ENCODE results near the gene COA6. TPM values are rescaled to one million over a fixed set of nuclear protein-coding genes. Genes with fewer than 3 reads are reported as not detected.

Gene COA6
- total and polyA plus RNA-seq, 4 donors, result 5.3 to 37.0 (median 18.6) TPM

DNA sequence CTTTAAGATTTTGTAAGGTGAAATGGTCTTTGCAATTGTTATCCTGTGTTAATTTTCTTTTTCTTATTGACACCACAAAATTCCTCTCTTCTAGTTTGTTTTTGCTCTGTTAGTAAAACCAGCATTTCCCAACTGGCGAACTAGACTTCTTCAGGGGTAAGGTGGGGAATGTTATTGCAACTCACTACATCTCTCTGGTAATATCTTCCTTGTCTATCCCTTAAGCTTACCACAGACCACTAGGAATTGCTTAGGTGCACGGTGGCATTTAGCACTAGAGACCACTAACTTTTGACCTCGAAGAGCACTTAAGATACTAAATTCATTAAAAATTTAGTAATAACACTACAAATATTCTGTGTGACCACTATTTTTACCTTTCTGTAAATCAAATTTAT, 4.2 kb upstream of the COA6 start:
- Histone ChIP-seq H3K4me3 (ENCODE audit: low read depth in 1 of 3, low read length in 3 of 3) (no peak overlapping the region), H3K36me3 (ENCODE audit: control insufficient read depth in 4 of 4, insufficient read depth in 3 of 4, low read depth in 1 of 4, low read length in 3 of 4) (no peaks in the 10 kb centered on the region), H3K27ac (ENCODE audit: low read depth in 1 of 2, low read length in 2 of 2) (no peak overlapping the region), H3K4me1 (ENCODE audit: control insufficient read depth in 4 of 4, insufficient read depth in 4 of 4, low read length in 3 of 4) (peaks cover 0 to 18% (median 9%) of the 10 kb centered on the region in 4 donors), H3K9me3 (ENCODE audit: control insufficient read depth in 4 of 4, low read length in 3 of 4) (no peaks in the 10 kb centered on the region), H3K9ac (ENCODE audit: low read depth in 1 of 2, low read length in 2 of 2) (no peak overlapping the region), H3K27me3 (ENCODE audit: control insufficient read depth in 4 of 4, insufficient read depth in 4 of 4, low read length in 3 of 4) (no peaks in the 10 kb centered on the region)
- no peak for DNase-seq (ENCODE audit: low spot score)
- no peak for TF ChIP-seq TAF1 (conservative IDR thresholded peaks at IDR 0.05)
- TF ChIP-seq GABPA (IDR thresholded peaks at IDR 0.05 in 1 of 2, conservative IDR thresholded peaks at IDR 0.05 in 1 of 2), result no peak
- TF ChIP-seq RAD21 (IDR thresholded peaks at IDR 0.05), result no peak
- TF ChIP-seq EGR1 (IDR thresholded peaks at IDR 0.05; ENCODE audit: low read depth in 2 of 2), result no peak
- TF ChIP-seq, protein P1, sequence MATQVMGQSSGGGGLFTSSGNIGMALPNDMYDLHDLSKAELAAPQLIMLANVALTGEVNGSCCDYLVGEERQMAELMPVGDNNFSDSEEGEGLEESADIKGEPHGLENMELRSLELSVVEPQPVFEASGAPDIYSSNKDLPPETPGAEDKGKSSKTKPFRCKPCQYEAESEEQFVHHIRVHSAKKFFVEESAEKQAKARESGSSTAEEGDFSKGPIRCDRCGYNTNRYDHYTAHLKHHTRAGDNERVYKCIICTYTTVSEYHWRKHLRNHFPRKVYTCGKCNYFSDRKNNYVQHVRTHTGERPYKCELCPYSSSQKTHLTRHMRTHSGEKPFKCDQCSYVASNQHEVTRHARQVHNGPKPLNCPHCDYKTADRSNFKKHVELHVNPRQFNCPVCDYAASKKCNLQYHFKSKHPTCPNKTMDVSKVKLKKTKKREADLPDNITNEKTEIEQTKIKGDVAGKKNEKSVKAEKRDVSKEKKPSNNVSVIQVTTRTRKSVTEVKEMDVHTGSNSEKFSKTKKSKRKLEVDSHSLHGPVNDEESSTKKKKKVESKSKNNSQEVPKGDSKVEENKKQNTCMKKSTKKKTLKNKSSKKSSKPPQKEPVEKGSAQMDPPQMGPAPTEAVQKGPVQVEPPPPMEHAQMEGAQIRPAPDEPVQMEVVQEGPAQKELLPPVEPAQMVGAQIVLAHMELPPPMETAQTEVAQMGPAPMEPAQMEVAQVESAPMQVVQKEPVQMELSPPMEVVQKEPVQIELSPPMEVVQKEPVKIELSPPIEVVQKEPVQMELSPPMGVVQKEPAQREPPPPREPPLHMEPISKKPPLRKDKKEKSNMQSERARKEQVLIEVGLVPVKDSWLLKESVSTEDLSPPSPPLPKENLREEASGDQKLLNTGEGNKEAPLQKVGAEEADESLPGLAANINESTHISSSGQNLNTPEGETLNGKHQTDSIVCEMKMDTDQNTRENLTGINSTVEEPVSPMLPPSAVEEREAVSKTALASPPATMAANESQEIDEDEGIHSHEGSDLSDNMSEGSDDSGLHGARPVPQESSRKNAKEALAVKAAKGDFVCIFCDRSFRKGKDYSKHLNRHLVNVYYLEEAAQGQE (IDR thresholded peaks at IDR 0.05), result no peak
- TF ChIP-seq FOXA1 (IDR thresholded peaks at IDR 0.05), result no peak
- TF ChIP-seq HNF4G (IDR thresholded peaks at IDR 0.05), result no peak
- TF ChIP-seq, protein P2, sequence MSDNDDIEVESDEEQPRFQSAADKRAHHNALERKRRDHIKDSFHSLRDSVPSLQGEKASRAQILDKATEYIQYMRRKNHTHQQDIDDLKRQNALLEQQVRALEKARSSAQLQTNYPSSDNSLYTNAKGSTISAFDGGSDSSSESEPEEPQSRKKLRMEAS (IDR thresholded peaks at IDR 0.05), result no peak
- no peak for TF ChIP-seq HNF4A (conservative IDR thresholded peaks at IDR 0.05)
- no peak for TF ChIP-seq JUND (IDR thresholded peaks at IDR 0.05)
- no peak for TF ChIP-seq YY1 (IDR thresholded peaks at IDR 0.05)
- TF ChIP-seq, protein P3, sequence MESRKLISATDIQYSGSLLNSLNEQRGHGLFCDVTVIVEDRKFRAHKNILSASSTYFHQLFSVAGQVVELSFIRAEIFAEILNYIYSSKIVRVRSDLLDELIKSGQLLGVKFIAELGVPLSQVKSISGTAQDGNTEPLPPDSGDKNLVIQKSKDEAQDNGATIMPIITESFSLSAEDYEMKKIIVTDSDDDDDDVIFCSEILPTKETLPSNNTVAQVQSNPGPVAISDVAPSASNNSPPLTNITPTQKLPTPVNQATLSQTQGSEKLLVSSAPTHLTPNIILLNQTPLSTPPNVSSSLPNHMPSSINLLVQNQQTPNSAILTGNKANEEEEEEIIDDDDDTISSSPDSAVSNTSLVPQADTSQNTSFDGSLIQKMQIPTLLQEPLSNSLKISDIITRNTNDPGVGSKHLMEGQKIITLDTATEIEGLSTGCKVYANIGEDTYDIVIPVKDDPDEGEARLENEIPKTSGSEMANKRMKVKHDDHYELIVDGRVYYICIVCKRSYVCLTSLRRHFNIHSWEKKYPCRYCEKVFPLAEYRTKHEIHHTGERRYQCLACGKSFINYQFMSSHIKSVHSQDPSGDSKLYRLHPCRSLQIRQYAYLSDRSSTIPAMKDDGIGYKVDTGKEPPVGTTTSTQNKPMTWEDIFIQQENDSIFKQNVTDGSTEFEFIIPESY (IDR thresholded peaks at IDR 0.05), result no peak
- TF ChIP-seq, protein P4, sequence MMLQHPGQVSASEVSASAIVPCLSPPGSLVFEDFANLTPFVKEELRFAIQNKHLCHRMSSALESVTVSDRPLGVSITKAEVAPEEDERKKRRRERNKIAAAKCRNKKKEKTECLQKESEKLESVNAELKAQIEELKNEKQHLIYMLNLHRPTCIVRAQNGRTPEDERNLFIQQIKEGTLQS (IDR thresholded peaks at IDR 0.05), result no peak
- no peak for TF ChIP-seq FOXA2 (IDR thresholded peaks at IDR 0.05)
- TF ChIP-seq SP1 (IDR thresholded peaks at IDR 0.05), result no peak
- TF ChIP-seq, protein P5, sequence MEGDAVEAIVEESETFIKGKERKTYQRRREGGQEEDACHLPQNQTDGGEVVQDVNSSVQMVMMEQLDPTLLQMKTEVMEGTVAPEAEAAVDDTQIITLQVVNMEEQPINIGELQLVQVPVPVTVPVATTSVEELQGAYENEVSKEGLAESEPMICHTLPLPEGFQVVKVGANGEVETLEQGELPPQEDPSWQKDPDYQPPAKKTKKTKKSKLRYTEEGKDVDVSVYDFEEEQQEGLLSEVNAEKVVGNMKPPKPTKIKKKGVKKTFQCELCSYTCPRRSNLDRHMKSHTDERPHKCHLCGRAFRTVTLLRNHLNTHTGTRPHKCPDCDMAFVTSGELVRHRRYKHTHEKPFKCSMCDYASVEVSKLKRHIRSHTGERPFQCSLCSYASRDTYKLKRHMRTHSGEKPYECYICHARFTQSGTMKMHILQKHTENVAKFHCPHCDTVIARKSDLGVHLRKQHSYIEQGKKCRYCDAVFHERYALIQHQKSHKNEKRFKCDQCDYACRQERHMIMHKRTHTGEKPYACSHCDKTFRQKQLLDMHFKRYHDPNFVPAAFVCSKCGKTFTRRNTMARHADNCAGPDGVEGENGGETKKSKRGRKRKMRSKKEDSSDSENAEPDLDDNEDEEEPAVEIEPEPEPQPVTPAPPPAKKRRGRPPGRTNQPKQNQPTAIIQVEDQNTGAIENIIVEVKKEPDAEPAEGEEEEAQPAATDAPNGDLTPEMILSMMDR (IDR thresholded peaks at IDR 0.05; ENCODE audit: low read depth, low read length, missing input control), result no peak
- WGBS, result 89% methylated on average over 3 of the region's 3 CpGs

DNA sequence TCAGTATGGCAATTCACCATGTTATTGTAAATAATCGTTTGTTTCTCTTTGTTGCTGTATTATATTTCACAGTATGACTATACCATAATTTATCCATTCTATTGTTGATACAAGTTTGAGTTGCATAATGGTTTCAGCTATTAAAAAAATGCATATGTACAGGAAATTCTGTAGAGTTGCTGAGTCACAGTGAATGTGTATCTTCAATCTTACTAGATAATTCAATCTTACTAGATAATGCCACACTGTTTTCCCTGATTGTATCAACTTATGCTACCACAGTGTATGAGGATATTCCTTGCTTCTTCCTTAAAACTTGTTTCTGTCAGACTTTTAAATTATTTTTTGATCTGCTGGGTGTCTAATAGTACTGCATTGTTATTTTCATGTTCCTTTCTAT, 3.5 kb upstream of the COA6 start:
- H3K9me3 ChIP-seq (ENCODE audit: control insufficient read depth in 4 of 4, low read length in 3 of 4), result no peaks in the 10 kb centered on the region
- DNase-seq (ENCODE audit: low spot score), result no peak
- peaks cover 0 to 25% (median 16%) of the 10 kb centered on the region in 4 donors for H3K4me1 ChIP-seq (ENCODE audit: control insufficient read depth in 4 of 4, insufficient read depth in 4 of 4, low read length in 3 of 4)
- no peak overlapping the region for H3K9ac ChIP-seq (ENCODE audit: low read depth in 1 of 2, low read length in 2 of 2)
- 91% methylated on average over 1 of the region's 1 CpG for WGBS
- no peaks in the 10 kb centered on the region for H3K36me3 ChIP-seq (ENCODE audit: control insufficient read depth in 4 of 4, insufficient read depth in 3 of 4, low read depth in 1 of 4, low read length in 3 of 4)
- H3K27me3 ChIP-seq (ENCODE audit: control insufficient read depth in 4 of 4, insufficient read depth in 4 of 4, low read length in 3 of 4), result no peaks in the 10 kb centered on the region
- H3K4me3 ChIP-seq (ENCODE audit: low read depth in 1 of 3, low read length in 3 of 3), result no peak overlapping the region
- no peak overlapping the region for H3K27ac ChIP-seq (ENCODE audit: low read depth in 1 of 2, low read length in 2 of 2)
- TF ChIP-seq, protein P5 (IDR thresholded peaks at IDR 0.05; ENCODE audit: low read depth, low read length, missing input control), result no peak
- TF ChIP-seq FOXA2 (IDR thresholded peaks at IDR 0.05), result no peak

Measured in liver (tissue), 9 donors.